Measurements from ENCODE around the gene DNAJC18. TPM values are rescaled to one million over a fixed set of nuclear protein-coding genes. Genes with fewer than 3 reads are reported as not detected.

The DNAJC18 gene
- total and polyA plus RNA-seq, 2 experiments from 2014 or later = 10.6 to 14.4 TPM

DNA sequence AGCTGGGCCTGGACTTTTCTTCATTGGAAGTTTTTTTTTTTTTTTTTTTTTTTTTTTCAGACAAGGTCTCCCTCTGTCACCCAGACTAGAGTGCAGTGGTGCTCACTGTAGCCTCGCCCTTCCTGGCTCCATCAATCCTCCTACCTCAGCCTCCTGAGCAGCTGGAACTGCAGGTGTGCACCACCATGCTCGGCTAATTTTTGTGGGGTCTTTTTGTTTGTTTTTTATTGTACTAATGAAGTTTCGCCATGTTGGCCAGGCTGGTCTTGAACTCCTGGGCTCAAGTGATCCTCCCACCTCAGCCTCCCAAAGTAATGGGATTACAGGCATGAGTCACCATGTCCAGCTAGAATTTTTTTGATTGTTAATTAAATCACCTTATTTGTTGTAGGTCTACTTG, 3.6 kb downstream of the DNAJC18 start:
- H3K4me3 ChIP-seq = no peak overlapping the region
- no peaks in the 10 kb centered on the region for H3K9me3 ChIP-seq (ENCODE audit: low read depth)
- no peak for TF ChIP-seq EZH2 (IDR thresholded peaks at IDR 0.05; ENCODE audit: borderline replicate concordance)
- TF ChIP-seq, protein P1, sequence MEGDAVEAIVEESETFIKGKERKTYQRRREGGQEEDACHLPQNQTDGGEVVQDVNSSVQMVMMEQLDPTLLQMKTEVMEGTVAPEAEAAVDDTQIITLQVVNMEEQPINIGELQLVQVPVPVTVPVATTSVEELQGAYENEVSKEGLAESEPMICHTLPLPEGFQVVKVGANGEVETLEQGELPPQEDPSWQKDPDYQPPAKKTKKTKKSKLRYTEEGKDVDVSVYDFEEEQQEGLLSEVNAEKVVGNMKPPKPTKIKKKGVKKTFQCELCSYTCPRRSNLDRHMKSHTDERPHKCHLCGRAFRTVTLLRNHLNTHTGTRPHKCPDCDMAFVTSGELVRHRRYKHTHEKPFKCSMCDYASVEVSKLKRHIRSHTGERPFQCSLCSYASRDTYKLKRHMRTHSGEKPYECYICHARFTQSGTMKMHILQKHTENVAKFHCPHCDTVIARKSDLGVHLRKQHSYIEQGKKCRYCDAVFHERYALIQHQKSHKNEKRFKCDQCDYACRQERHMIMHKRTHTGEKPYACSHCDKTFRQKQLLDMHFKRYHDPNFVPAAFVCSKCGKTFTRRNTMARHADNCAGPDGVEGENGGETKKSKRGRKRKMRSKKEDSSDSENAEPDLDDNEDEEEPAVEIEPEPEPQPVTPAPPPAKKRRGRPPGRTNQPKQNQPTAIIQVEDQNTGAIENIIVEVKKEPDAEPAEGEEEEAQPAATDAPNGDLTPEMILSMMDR (IDR thresholded peaks at IDR 0.05; ENCODE audit: poor library complexity) = no peak
- no peaks in the 10 kb centered on the region for H3K79me2 ChIP-seq
- H3K4me2 ChIP-seq = no peak overlapping the region
- H3K27ac ChIP-seq = no peak overlapping the region
- no peaks in the 10 kb centered on the region for H3K36me3 ChIP-seq (replicated peaks; ENCODE audit: insufficient read depth, low read depth)
- 92% methylated on average over 3 of the region's 3 CpGs for WGBS (ENCODE audit: low lambda C conversion rate, missing lambda C conversion rate)
- no peak overlapping the region for H2AFZ ChIP-seq
- H3K9me2 ChIP-seq (replicated peaks; ENCODE audit: insufficient read depth) = no peaks in the 10 kb centered on the region
- no peaks in the 10 kb centered on the region for H3K27me3 ChIP-seq
- H3K4me1 ChIP-seq (ENCODE audit: insufficient read depth) = peaks cover 6% of the 10 kb centered on the region
- no peaks in the 10 kb centered on the region for H4K20me1 ChIP-seq (ENCODE audit: insufficient read depth, poor library complexity, severe bottlenecking)
- no peak for DNase-seq (ENCODE audit: low spot score)

DNA sequence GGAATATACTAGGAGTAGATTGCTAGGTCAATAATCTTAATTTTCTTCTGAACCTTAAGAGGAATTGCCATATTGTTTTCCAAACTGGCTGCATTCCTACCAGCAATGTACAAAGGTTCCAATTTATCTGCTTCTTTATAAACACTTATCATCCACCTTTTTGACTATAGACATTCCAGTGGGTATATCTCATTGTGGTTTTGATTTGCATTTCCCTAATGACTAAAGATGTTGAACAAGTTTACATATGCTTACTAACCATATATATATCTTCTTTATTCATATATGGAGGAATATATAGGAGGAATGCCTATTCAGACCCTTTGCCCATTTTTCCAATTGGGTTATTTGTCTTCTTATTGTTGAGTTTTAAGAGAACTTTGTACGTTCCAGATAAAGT, 7.6 kb downstream of the DNAJC18 start:
- Histone ChIP-seq H3K9me3 (ENCODE audit: low read depth) (no peaks in the 10 kb centered on the region), H3K4me3 (no peak overlapping the region), H3K4me2 (no peak overlapping the region), H3K9me2 (replicated peaks; ENCODE audit: insufficient read depth) (no peaks in the 10 kb centered on the region), H3K27me3 (no peaks in the 10 kb centered on the region), H3K36me3 (replicated peaks; ENCODE audit: insufficient read depth, low read depth) (no peaks in the 10 kb centered on the region), H3K79me2 (no peaks in the 10 kb centered on the region), H4K20me1 (ENCODE audit: insufficient read depth, poor library complexity, severe bottlenecking) (no peaks in the 10 kb centered on the region), H3K4me1 (ENCODE audit: insufficient read depth) (no peaks in the 10 kb centered on the region), H2AFZ (no peak overlapping the region), H3K27ac (no peak overlapping the region)
- 82% methylated on average over 1 of the region's 1 CpG for WGBS (ENCODE audit: low lambda C conversion rate, missing lambda C conversion rate)
- TF ChIP-seq EZH2 (IDR thresholded peaks at IDR 0.05; ENCODE audit: borderline replicate concordance) (no peak), EZH2phosphoT487 (IDR thresholded peaks at IDR 0.05; ENCODE audit: low read depth, severe bottlenecking, unreplicated experiment) (no peak)
- TF ChIP-seq, protein P1 (IDR thresholded peaks at IDR 0.05; ENCODE audit: poor library complexity) = no peak
- no peak for DNase-seq (ENCODE audit: low spot score)

DNA sequence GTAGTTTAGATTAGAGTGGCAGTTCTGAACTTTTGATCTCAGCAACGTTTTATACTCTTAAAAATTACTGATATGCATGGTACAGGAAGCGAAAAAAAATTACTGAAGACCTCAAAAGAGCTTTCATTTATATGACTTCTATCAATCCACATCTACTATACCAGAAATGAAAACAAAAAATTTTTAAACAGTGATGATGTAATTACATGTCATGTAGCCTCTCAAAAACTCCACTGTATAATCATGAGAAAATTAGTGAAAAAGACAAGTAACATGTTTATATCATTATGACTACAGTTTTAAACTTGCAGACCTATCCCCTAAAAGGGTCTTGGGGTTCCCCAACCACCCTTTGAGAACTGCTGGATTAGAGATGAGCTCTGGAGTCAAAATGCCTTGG, 9.3 kb downstream of the DNAJC18 start:
- 92% methylated on average over 2 of the region's 2 CpGs for WGBS (ENCODE audit: low lambda C conversion rate, missing lambda C conversion rate)
- Histone ChIP-seq H3K9me3 (ENCODE audit: low read depth) (no peaks in the 10 kb centered on the region), H3K79me2 (no peaks in the 10 kb centered on the region), H4K20me1 (ENCODE audit: insufficient read depth, poor library complexity, severe bottlenecking) (no peaks in the 10 kb centered on the region), H3K9me2 (replicated peaks; ENCODE audit: insufficient read depth) (no peaks in the 10 kb centered on the region), H3K4me2 (no peak overlapping the region), H3K27me3 (no peaks in the 10 kb centered on the region), H3K36me3 (replicated peaks; ENCODE audit: insufficient read depth, low read depth) (no peaks in the 10 kb centered on the region), H2AFZ (no peak overlapping the region), H3K27ac (no peak overlapping the region), H3K4me3 (no peak overlapping the region), H3K4me1 (ENCODE audit: insufficient read depth) (no peaks in the 10 kb centered on the region)
- TF ChIP-seq EZH2phosphoT487 (IDR thresholded peaks at IDR 0.05; ENCODE audit: low read depth, severe bottlenecking, unreplicated experiment) = no peak
- no peak for DNase-seq (ENCODE audit: low spot score)

DNA sequence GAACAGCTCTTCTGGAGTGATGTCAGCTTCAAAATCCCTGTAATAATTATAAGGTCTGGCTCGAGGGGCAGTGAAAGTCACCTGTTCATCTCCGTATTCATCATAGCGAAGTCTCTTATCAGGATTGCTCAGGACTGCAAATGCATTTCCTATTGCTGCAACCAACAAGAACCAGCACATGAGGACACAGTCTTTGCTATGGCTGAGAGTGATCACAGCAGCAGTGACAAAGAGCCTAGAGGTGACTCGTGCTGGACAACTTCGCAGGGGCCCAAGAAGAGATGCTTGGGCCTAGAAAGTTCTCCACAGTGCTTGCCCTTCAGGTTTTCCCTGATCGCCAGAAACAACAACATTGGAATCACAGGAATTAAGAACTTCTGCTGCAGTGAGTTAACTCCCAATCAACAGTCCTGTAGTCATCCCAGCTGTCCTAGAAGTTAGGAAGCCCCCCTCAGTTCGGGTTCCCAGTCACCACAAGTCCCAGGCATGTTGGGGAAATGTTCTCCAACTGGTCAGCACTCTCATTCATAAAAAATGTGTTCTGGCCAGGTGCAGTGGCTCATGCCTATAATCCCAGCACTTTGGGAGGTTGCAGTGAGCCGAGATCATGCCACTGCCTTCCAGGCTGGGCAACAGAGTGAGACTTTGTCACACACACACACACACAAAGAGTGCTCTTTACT, 13.0 kb downstream of the DNAJC18 start:
- no peak overlapping the region for H2AFZ ChIP-seq
- no peak for DNase-seq (ENCODE audit: low spot score)
- H3K27me3 ChIP-seq = no peaks in the 10 kb centered on the region

More for the DNA sequence above, 13.0 kb downstream of the DNAJC18 start:
- H3K36me3 ChIP-seq (replicated peaks; ENCODE audit: insufficient read depth, low read depth) = no peaks in the 10 kb centered on the region
- 79% methylated on average over 8 of the region's 8 CpGs for WGBS (ENCODE audit: low lambda C conversion rate, missing lambda C conversion rate)
- no peaks in the 10 kb centered on the region for H3K9me2 ChIP-seq (replicated peaks; ENCODE audit: insufficient read depth)
- H3K27ac ChIP-seq = no peak overlapping the region
- H3K79me2 ChIP-seq = no peaks in the 10 kb centered on the region
- H3K4me2 ChIP-seq = no peak overlapping the region
- H3K4me3 ChIP-seq = no peak overlapping the region
- H3K9me3 ChIP-seq (ENCODE audit: low read depth) = no peaks in the 10 kb centered on the region
- H3K4me1 ChIP-seq (ENCODE audit: insufficient read depth) = no peaks in the 10 kb centered on the region
- TF ChIP-seq, protein P1 (IDR thresholded peaks at IDR 0.05; ENCODE audit: poor library complexity) = no peak
- no peak for TF ChIP-seq EZH2 (IDR thresholded peaks at IDR 0.05; ENCODE audit: borderline replicate concordance)
- TF ChIP-seq EZH2phosphoT487 (IDR thresholded peaks at IDR 0.05; ENCODE audit: low read depth, severe bottlenecking, unreplicated experiment) = no peak
- H4K20me1 ChIP-seq (ENCODE audit: insufficient read depth, poor library complexity, severe bottlenecking) = no peaks in the 10 kb centered on the region

Data from hepatocyte (in vitro differentiated cells).